HEK293 (cell line): Measurements from ENCODE around the gene ZNF217.

Experiments
- GLIS2 ChIP-seq: fragments of 450-650 bp; formaldehyde crosslinking; IDR thresholded peaks from 2 replicates; pipeline ENCODE4 v1.5.1; 2016; ENCODE audit warnings: missing biosample characterization, missing genetic modification characterization
- HIC1 ChIP-seq: fragments of 450-650 bp; formaldehyde crosslinking; IDR thresholded peaks from 2 replicates; pipeline ENCODE4 v1.5.1; 2016; ENCODE audit warnings: missing biosample characterization, missing genetic modification characterization
- KLF16 ChIP-seq: fragments of 450-650 bp; formaldehyde crosslinking; IDR thresholded peaks from 2 replicates; pipeline ENCODE4 v1.5.1; 2017; ENCODE audit warnings: missing biosample characterization, missing genetic modification characterization
- SCRT1 ChIP-seq: fragments of 450-650 bp; formaldehyde crosslinking; IDR thresholded peaks from 2 replicates; pipeline ENCODE4 v1.5.1; 2016; ENCODE audit warnings: missing biosample characterization, missing genetic modification characterization, borderline replicate concordance
- TCF7L2 ChIP-seq: IDR thresholded peaks from 2 replicates; pipeline ENCODE4 v1.6.1; 2011; ENCODE audit warnings: low read depth, mild to moderate bottlenecking, inconsistent platforms, low read length, moderate library complexity, borderline replicate concordance
- ZBTB17 ChIP-seq: fragments of 450-650 bp; formaldehyde crosslinking; IDR thresholded peaks from 2 replicates; pipeline ENCODE4 v1.5.1; 2016; ENCODE audit warnings: missing biosample characterization, missing genetic modification characterization
- ZNF10 ChIP-seq: fragments of 450-650 bp; formaldehyde crosslinking; IDR thresholded peaks from 2 replicates; pipeline ENCODE4 v1.5.1; 2017; ENCODE audit warnings: missing biosample characterization, missing genetic modification characterization
- ZNF146 ChIP-seq: fragments of 450-650 bp; formaldehyde crosslinking; IDR thresholded peaks from 2 replicates; pipeline ENCODE4 v1.5.1; 2016; ENCODE audit warnings: missing biosample characterization, missing genetic modification characterization
- ZNF16 ChIP-seq: fragments of 450-650 bp; formaldehyde crosslinking; IDR thresholded peaks from 2 replicates; pipeline ENCODE4 v1.5.1; 2016; ENCODE audit warnings: low read depth, missing biosample characterization, missing genetic modification characterization
- ZNF239 ChIP-seq: fragments of 450-650 bp; formaldehyde crosslinking; IDR thresholded peaks from 2 replicates; pipeline ENCODE4 v1.5.1; 2016; ENCODE audit warnings: missing biosample characterization, missing genetic modification characterization
- ZNF266 ChIP-seq: fragments of 450-650 bp; formaldehyde crosslinking; IDR thresholded peaks from 2 replicates; pipeline ENCODE4 v1.5.1; 2016; ENCODE audit warnings: missing biosample characterization, missing genetic modification characterization, low read depth
- ZNF366 ChIP-seq: fragments of 450-650 bp; formaldehyde crosslinking; conservative IDR thresholded peaks from 2 replicates; pipeline ENCODE4 v1.5.1; 2016; ENCODE audit warnings: missing biosample characterization, missing genetic modification characterization
- ZNF37A ChIP-seq: fragments of 450-650 bp; IDR thresholded peaks from 2 replicates; pipeline ENCODE4 v1.5.1; 2018; ENCODE audit warnings: missing biosample characterization, missing genetic modification characterization
- ZNF394 ChIP-seq: fragments of 450-650 bp; formaldehyde crosslinking; IDR thresholded peaks from 2 replicates; pipeline ENCODE4 v1.5.1; 2016; ENCODE audit warnings: missing biosample characterization, missing genetic modification characterization, mild to moderate bottlenecking, moderate library complexity, borderline replicate concordance
- ZNF398 ChIP-seq: fragments of 450-650 bp; formaldehyde crosslinking; IDR thresholded peaks from 2 replicates; pipeline ENCODE4 v1.5.1; 2017; ENCODE audit warnings: missing biosample characterization, missing genetic modification characterization
- ZNF404 ChIP-seq: fragments of 450-650 bp; formaldehyde crosslinking; IDR thresholded peaks from 2 replicates; pipeline ENCODE4 v1.5.1; 2017; ENCODE audit warnings: missing biosample characterization, missing genetic modification characterization
- ZNF416 ChIP-seq: fragments of 450-650 bp; formaldehyde crosslinking; IDR thresholded peaks from 2 replicates; pipeline ENCODE4 v1.5.1; 2016; ENCODE audit warnings: missing biosample characterization, missing genetic modification characterization
- ZNF423 ChIP-seq: fragments of 450-650 bp; formaldehyde crosslinking; IDR thresholded peaks from 2 replicates; pipeline ENCODE4 v1.5.1; 2016; ENCODE audit warnings: missing biosample characterization, missing genetic modification characterization
- ZNF501 ChIP-seq: fragments of 450-650 bp; formaldehyde crosslinking; IDR thresholded peaks from 2 replicates; pipeline ENCODE4 v1.5.1; 2016; ENCODE audit warnings: missing biosample characterization, missing genetic modification characterization
- ZNF529 ChIP-seq: fragments of 450-650 bp; formaldehyde crosslinking; IDR thresholded peaks from 2 replicates; pipeline ENCODE4 v1.5.1; 2017; ENCODE audit warnings: missing genetic modification characterization, missing biosample characterization; ENCODE audit not compliant: insufficient replicate concordance
- ZNF610 ChIP-seq: fragments of 450-650 bp; formaldehyde crosslinking; IDR thresholded peaks from 2 replicates; pipeline ENCODE4 v1.5.1; 2016; ENCODE audit warnings: missing biosample characterization, missing genetic modification characterization, borderline replicate concordance
- ZNF623 ChIP-seq: fragments of 450-650 bp; formaldehyde crosslinking; IDR thresholded peaks from 2 replicates; pipeline ENCODE4 v1.5.1; 2016; ENCODE audit warnings: missing biosample characterization, missing genetic modification characterization
- ZNF677 ChIP-seq: fragments of 450-650 bp; IDR thresholded peaks from 2 replicates; pipeline ENCODE4 v1.5.0; 2018; ENCODE audit warnings: missing biosample characterization, mild to moderate bottlenecking, missing genetic modification characterization, moderate library complexity
- ZNF768 ChIP-seq: fragments of 450-650 bp; formaldehyde crosslinking; IDR thresholded peaks from 2 replicates; pipeline ENCODE4 v1.5.1; 2018; ENCODE audit warnings: missing biosample characterization, mild to moderate bottlenecking, missing genetic modification characterization
- ZNF776 ChIP-seq: fragments of 450-650 bp; formaldehyde crosslinking; IDR thresholded peaks from 2 replicates; pipeline ENCODE4 v1.5.0; 2017; ENCODE audit warnings: missing biosample characterization, missing genetic modification characterization, borderline replicate concordance
- ZNF791 ChIP-seq: fragments of 450-650 bp; formaldehyde crosslinking; IDR thresholded peaks from 2 replicates; pipeline ENCODE4 v1.5.1; 2016; ENCODE audit warnings: missing biosample characterization, missing genetic modification characterization
- ZNF792 ChIP-seq: fragments of 450-650 bp; formaldehyde crosslinking; IDR thresholded peaks from 2 replicates; pipeline ENCODE4 v1.5.1; 2016; ENCODE audit warnings: missing biosample characterization, missing genetic modification characterization
- ZNF843 ChIP-seq: fragments of 450-650 bp; formaldehyde crosslinking; IDR thresholded peaks from 2 replicates; pipeline ENCODE4 v1.5.1; 2016; ENCODE audit warnings: missing biosample characterization, missing genetic modification characterization
- ZSCAN16 ChIP-seq: fragments of 450-650 bp; formaldehyde crosslinking; IDR thresholded peaks from 2 replicates; pipeline ENCODE4 v1.5.1; 2016; ENCODE audit warnings: missing biosample characterization, missing genetic modification characterization
- TF ChIP-seq, protein P1 (sequence below): fragments of 450-650 bp; formaldehyde crosslinking; IDR thresholded peaks from 2 replicates; pipeline ENCODE4 v1.5.1; 2016; ENCODE audit warnings: missing biosample characterization, missing genetic modification characterization, borderline replicate concordance

Gene ZNF217

GRCh38 chr20:53609491-53610445, 16.1 kb upstream of the ZNF217 start (continued):
- TF ChIP-seq ZNF37A = no peak
- no peak for TF ChIP-seq ZNF266
- no peak; the same call in 1 of the 2 replicates for TF ChIP-seq ZNF16 (tag by site-specific recombination)
- TF ChIP-seq ZNF398 (tag by site-specific recombination) = peak; percentile 94
- TF ChIP-seq HIC1 (tag by site-specific recombination) = no peak
- TF ChIP-seq, protein P1, sequence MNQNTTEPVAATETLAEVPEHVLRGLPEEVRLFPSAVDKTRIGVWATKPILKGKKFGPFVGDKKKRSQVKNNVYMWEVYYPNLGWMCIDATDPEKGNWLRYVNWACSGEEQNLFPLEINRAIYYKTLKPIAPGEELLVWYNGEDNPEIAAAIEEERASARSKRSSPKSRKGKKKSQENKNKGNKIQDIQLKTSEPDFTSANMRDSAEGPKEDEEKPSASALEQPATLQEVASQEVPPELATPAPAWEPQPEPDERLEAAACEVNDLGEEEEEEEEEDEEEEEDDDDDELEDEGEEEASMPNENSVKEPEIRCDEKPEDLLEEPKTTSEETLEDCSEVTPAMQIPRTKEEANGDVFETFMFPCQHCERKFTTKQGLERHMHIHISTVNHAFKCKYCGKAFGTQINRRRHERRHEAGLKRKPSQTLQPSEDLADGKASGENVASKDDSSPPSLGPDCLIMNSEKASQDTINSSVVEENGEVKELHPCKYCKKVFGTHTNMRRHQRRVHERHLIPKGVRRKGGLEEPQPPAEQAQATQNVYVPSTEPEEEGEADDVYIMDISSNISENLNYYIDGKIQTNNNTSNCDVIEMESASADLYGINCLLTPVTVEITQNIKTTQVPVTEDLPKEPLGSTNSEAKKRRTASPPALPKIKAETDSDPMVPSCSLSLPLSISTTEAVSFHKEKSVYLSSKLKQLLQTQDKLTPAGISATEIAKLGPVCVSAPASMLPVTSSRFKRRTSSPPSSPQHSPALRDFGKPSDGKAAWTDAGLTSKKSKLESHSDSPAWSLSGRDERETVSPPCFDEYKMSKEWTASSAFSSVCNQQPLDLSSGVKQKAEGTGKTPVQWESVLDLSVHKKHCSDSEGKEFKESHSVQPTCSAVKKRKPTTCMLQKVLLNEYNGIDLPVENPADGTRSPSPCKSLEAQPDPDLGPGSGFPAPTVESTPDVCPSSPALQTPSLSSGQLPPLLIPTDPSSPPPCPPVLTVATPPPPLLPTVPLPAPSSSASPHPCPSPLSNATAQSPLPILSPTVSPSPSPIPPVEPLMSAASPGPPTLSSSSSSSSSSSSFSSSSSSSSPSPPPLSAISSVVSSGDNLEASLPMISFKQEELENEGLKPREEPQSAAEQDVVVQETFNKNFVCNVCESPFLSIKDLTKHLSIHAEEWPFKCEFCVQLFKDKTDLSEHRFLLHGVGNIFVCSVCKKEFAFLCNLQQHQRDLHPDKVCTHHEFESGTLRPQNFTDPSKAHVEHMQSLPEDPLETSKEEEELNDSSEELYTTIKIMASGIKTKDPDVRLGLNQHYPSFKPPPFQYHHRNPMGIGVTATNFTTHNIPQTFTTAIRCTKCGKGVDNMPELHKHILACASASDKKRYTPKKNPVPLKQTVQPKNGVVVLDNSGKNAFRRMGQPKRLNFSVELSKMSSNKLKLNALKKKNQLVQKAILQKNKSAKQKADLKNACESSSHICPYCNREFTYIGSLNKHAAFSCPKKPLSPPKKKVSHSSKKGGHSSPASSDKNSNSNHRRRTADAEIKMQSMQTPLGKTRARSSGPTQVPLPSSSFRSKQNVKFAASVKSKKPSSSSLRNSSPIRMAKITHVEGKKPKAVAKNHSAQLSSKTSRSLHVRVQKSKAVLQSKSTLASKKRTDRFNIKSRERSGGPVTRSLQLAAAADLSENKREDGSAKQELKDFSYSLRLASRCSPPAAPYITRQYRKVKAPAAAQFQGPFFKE = no peak
- TF ChIP-seq ZNF768 (tag by site-specific recombination) = no peak
- TF ChIP-seq ZNF239 (tag by site-specific recombination) = no peak
- TF ChIP-seq ZNF366 (tag by site-specific recombination) = peak; percentile 87
- peak; percentile 97 for TF ChIP-seq ZNF843 (tag by site-specific recombination)
- TF ChIP-seq ZNF529 (tag by site-specific recombination) = peak; percentile 31
- TF ChIP-seq ZNF791 = no peak
- TF ChIP-seq TCF7L2 = peak; percentile 90
- peak; percentile 55; the same call in 1 of the 2 replicates for TF ChIP-seq KLF16 (tag by site-specific recombination)
- peak; percentile 90 for TF ChIP-seq ZNF146 (tag by site-specific recombination)
- TF ChIP-seq ZNF776 (tag by site-specific recombination) = no peak
- TF ChIP-seq ZNF792 = no peak
- no peak for TF ChIP-seq ZNF416 (tag by site-specific recombination)
- TF ChIP-seq ZNF677 (tag by site-specific recombination) = no peak
- peak; percentile 94 for TF ChIP-seq ZBTB17 (tag by site-specific recombination)
- peak; percentile 97 for TF ChIP-seq SCRT1 (tag by site-specific recombination)
- TF ChIP-seq ZSCAN16 = peak; percentile 99
- peak; percentile 87 for TF ChIP-seq ZNF394 (tag by site-specific recombination)
- TF ChIP-seq ZNF10 (tag by site-specific recombination) = peak; percentile 80
- 0 out of 2 replicates have a peak, but pooled peaks have one; percentile 22 for TF ChIP-seq ZNF610 (tag by site-specific recombination)
- no peak for TF ChIP-seq ZNF501 (tag by site-specific recombination)
- no peak for TF ChIP-seq ZNF404 (tag by site-specific recombination)
- peak; percentile 40; the same call in 1 of the 2 replicates for TF ChIP-seq ZNF623 (tag by site-specific recombination)
- no peak for TF ChIP-seq ZNF423
- peak; percentile 60 for TF ChIP-seq GLIS2 (tag by site-specific recombination)
